K562 (cell line): ENCODE results near the gene SUMF2. TPM values are rescaled to one million over a fixed set of nuclear protein-coding genes. Genes with fewer than 3 reads are reported as not detected.

Experiments used
- ARID3A ChIP-seq: IDR thresholded peaks from 2 replicates; pipeline ENCODE4 v1.6.1; 2012; ENCODE audit warnings: low read depth, low read length, improper control_type of control experiment, borderline replicate concordance
- BCL6 ChIP-seq: fragments of 250-450 bp; sonication (Bioruptor Pico); IDR thresholded peaks from 2 replicates; pipeline ENCODE4 v1.4.0; 2020
- CBX3 ChIP-seq, 2 experiments: IDR thresholded peaks; 1 replicate in 1 of 2; 2 replicates in 1 of 2; pipeline ENCODE4 v1.6.1; 2012; ENCODE audit warnings: inconsistent platforms in 2 of 2, low read length in 2 of 2, borderline replicate concordance in 1 of 2, control low read depth in 1 of 2
- CBX5 ChIP-seq: IDR thresholded peaks from 2 replicates; pipeline ENCODE4 v1.6.1; 2014; ENCODE audit warnings: low read depth, borderline replicate concordance
- CBX8 ChIP-seq: fragments of 200-600 bp; sonication (generic); IDR thresholded peaks from 2 replicates; pipeline ENCODE4 v1.6.1; 2012; ENCODE audit warnings: borderline replicate concordance, mixed run types, low read depth, mild to moderate bottlenecking, moderate library complexity, mixed read lengths, low read length, control low read depth, inconsistent platforms; ENCODE audit not compliant: poor library complexity, severe bottlenecking; ENCODE audit errors: extremely low read depth
- CGGBP1 ChIP-seq: fragments of 250-450 bp; sonication (Bioruptor Pico); IDR thresholded peaks from 2 replicates; pipeline ENCODE4 v1.9.0; 2021; ENCODE audit warnings: mild to moderate bottlenecking
- DACH1 ChIP-seq: fragments of 450-650 bp; IDR thresholded peaks from 2 replicates; pipeline ENCODE4 v1.6.1; 2018; ENCODE audit not compliant: partially characterized antibody
- EWSR1 ChIP-seq: fragments of 450-650 bp; IDR thresholded peaks from 2 replicates; pipeline ENCODE4 v1.6.1; 2018; ENCODE audit warnings: borderline replicate concordance, mild to moderate bottlenecking, low read depth, moderate library complexity; ENCODE audit not compliant: partially characterized antibody
- HES1 ChIP-seq: fragments of 450-650 bp; IDR thresholded peaks from 2 replicates; pipeline ENCODE4 v1.6.1; 2016; ENCODE audit warnings: low read depth, mild to moderate bottlenecking, moderate library complexity
- ID3 ChIP-seq, 2 experiments: fragments of 250-450 bp in 1 of 2; fragments of 450-650 bp in 1 of 2; sonication (Bioruptor Pico) in 1 of 2; IDR thresholded peaks; 2 replicates each; pipeline versions ENCODE4 v1.6.1 to v1.8.0; 2016 to 2021; ENCODE audit warnings: mild to moderate bottlenecking in 2 of 2, moderate library complexity in 2 of 2, missing compliant biosample characterization in 1 of 2, missing genetic modification characterization in 1 of 2
- MAFK ChIP-seq: IDR thresholded peaks from 2 replicates; pipeline ENCODE4 v1.6.1; 2011; ENCODE audit warnings: low read length, improper control_type of control experiment
- NCOA1 ChIP-seq: fragments of 450-650 bp; IDR thresholded peaks from 2 replicates; pipeline ENCODE4 v1.6.1; 2016; ENCODE audit warnings: low read depth
- NFE2 ChIP-seq: IDR thresholded peaks from 2 replicates; pipeline ENCODE4 v1.6.1; 2014; ENCODE audit warnings: antibody characterized with exemption, low read depth
- POLR2AphosphoS2 ChIP-seq: IDR thresholded peaks from 2 replicates; pipeline ENCODE4 v1.6.1; 2012; ENCODE audit warnings: low read length, improper control_type of control experiment
- POLR3A ChIP-seq: IDR thresholded peaks from 2 replicates; pipeline ENCODE4 v1.6.1; 2011; ENCODE audit warnings: borderline replicate concordance, mild to moderate bottlenecking, moderate library complexity; ENCODE audit not compliant: insufficient read length, insufficient read depth; ENCODE audit errors: extremely low read depth
- PTBP1 ChIP-seq: fragments of 200-400 bp; formaldehyde crosslinking; IDR thresholded peaks from 2 replicates; pipeline ENCODE4 v1.6.1; 2017; ENCODE audit warnings: low read depth, low read length
- RBBP5 ChIP-seq: fragments of 200-600 bp; sonication (generic); IDR thresholded peaks from 2 replicates; pipeline ENCODE4 v1.6.1; 2012; ENCODE audit warnings: borderline replicate concordance, mild to moderate bottlenecking, low read length, control low read depth, inconsistent platforms; ENCODE audit not compliant: insufficient read depth, poor library complexity, severe bottlenecking
- SP2 ChIP-seq: IDR thresholded peaks from 2 replicates; pipeline ENCODE4 v1.6.1; 2011; ENCODE audit warnings: mild to moderate bottlenecking, low read depth, low read length, moderate library complexity; ENCODE audit not compliant: poor library complexity, severe bottlenecking; ENCODE audit errors: extremely low read depth
- SRSF7 ChIP-seq: fragments of 200-400 bp; formaldehyde crosslinking; optimal IDR thresholded peaks from 2 replicates; pipeline ENCODE3; 2017; ENCODE audit warnings: mild to moderate bottlenecking, low read depth, low read length
- TEAD4 ChIP-seq, 2 experiments: sonication (generic) in 1 of 2; formaldehyde crosslinking in 1 of 2; IDR thresholded peaks; 2 replicates each; pipeline versions ENCODE4 v1.6.1 to v1.8.0; 2012 to 2022; ENCODE audit warnings: borderline replicate concordance in 1 of 2, inconsistent platforms in 1 of 2, low read length in 1 of 2, mild to moderate bottlenecking in 1 of 2, missing genetic modification reagents in 1 of 2
- ZNF311 ChIP-seq: fragments of 250-450 bp; sonication (Bioruptor Pico); IDR thresholded peaks from 2 replicates; pipeline ENCODE4 v1.4.0; 2020; ENCODE audit warnings: mild to moderate bottlenecking, moderate library complexity
- ZNF589 ChIP-seq: fragments of 200-800 bp; sonication (Bioruptor generic); IDR thresholded peaks from 2 replicates; pipeline ENCODE4 v1.6.1; 2016; ENCODE audit warnings: low read depth, missing genetic modification characterization, missing compliant biosample characterization
- ZNF75A ChIP-seq: fragments of 450-650 bp; formaldehyde crosslinking; IDR thresholded peaks from 2 replicates; pipeline ENCODE4 v1.4.0; 2020; ENCODE audit warnings: mild to moderate bottlenecking
- ZZZ3 ChIP-seq: fragments of 450-650 bp; IDR thresholded peaks from 2 replicates; pipeline ENCODE4 v1.6.1; 2016; ENCODE audit warnings: antibody characterized with exemption, mild to moderate bottlenecking, moderate library complexity
- polyA plus RNA-seq, 8 experiments: library from polyadenylated mRNA; depleted of rRNA in 4 of 8; stranded (reverse) in 5 of 8; unstranded in 3 of 8; fragments of >200 nt; fragmentation: Nextera tagmentation in 2 of 8; fragmentation: Illumina TruSeq in 1 of 8; extraction: Ambion mirVana in 2 of 8; extraction: Trizol in 1 of 8; gene quantifications; 2 replicates each; pipeline versions ENCODE4 v1.2.1 to v1.2.3, GENCODE V29; 2011 to 2014; ENCODE audit warnings: inconsistent platforms in 1 of 8, missing spikeins in 1 of 8
- total RNA-seq, 7 experiments: library from RNA; depleted of rRNA in 6 of 7; stranded (reverse); fragments of >200 nt in 6 of 7; fragmentation: Illumina TruSeq in 2 of 7; extraction: Trizol in 2 of 7; gene quantifications; 2 replicates each; pipeline versions ENCODE4 v1.2.1 to v1.2.3, GENCODE V29; 2011 to 2021; ENCODE audit warnings: low replicate concordance in 1 of 7

The SUMF2 gene
- total and polyA plus RNA-seq, 9 of the 15 experiments (the other 6 are each of a cell fraction or from before 2014, with no cell fraction given) = 39.0 to 113 (median 67.7) TPM

GRCh38 chr7:56051339-56052191 lies 12.5 kb upstream of the SUMF2 start, which contains the start of the genes CCT6A and PSPH (continued):
- TF ChIP-seq CBX3 (IDR thresholded peaks at IDR 0.05; ENCODE audit: borderline replicate concordance in 1 of 2, low read length in 2 of 2) = peak in 1 of 2 experiments; percentile 22; a peak in 1 of 3 replicates
- peak; percentile 46; the same call in 1 of the 2 replicates for TF ChIP-seq ZNF589 (CRISPR knock-in tag)
- no peak for TF ChIP-seq CGGBP1 (CRISPR knock-in tag)
- peak; percentile 48 for TF ChIP-seq RBBP5
- TF ChIP-seq ZNF75A (CRISPR knock-in tag) = no peak
- TF ChIP-seq DACH1 = no peak
- TF ChIP-seq SRSF7 = no peak
- TF ChIP-seq BCL6 = no peak
- no peak for TF ChIP-seq PTBP1
- TF ChIP-seq ZZZ3 = no peak
- no peak for TF ChIP-seq MAFK
- TF ChIP-seq POLR3A = no peak
- TF ChIP-seq EWSR1 = no peak
- no peak for TF ChIP-seq NFE2
- no peak for TF ChIP-seq CBX5
- TF ChIP-seq ARID3A = no peak
- TF ChIP-seq POLR2AphosphoS2 = peak; percentile 53; the same call in 1 of the 2 replicates
- 0 out of 2 replicates have a peak, but pooled peaks have one; percentile 47 for TF ChIP-seq HES1
- peak; percentile 54 for TF ChIP-seq SP2
- peak; percentile 53 for TF ChIP-seq TEAD4 (IDR thresholded peaks at IDR 0.05; ENCODE audit: low read length)
- peak; percentile 85 for TF ChIP-seq TEAD4 (CRISPR knock-in tag; IDR thresholded peaks at IDR 0.05; ENCODE audit: borderline replicate concordance)
- no peak for TF ChIP-seq ZNF311 (CRISPR knock-in tag)
- 0 out of 2 replicates have a peak, but pooled peaks have one; percentile 57 for TF ChIP-seq NCOA1
- no peak for TF ChIP-seq CBX8
- no peak for TF ChIP-seq ID3 (CRISPR knock-in tag; IDR thresholded peaks at IDR 0.05)
- peak; percentile 53; the same call in 1 of the 2 replicates for TF ChIP-seq ID3 (tag; IDR thresholded peaks at IDR 0.05)
